ENCODE results near the gene CBX4. TPM values are rescaled to one million over a fixed set of nuclear protein-coding genes. Genes with fewer than 3 reads are reported as not detected.

CBX4 gene
- total and polyA plus RNA-seq, 2 of the 13 experiments (the other 11 are each of a cell fraction or from before 2014, with no cell fraction given) = 25.8 to 50.8 TPM

DNA sequence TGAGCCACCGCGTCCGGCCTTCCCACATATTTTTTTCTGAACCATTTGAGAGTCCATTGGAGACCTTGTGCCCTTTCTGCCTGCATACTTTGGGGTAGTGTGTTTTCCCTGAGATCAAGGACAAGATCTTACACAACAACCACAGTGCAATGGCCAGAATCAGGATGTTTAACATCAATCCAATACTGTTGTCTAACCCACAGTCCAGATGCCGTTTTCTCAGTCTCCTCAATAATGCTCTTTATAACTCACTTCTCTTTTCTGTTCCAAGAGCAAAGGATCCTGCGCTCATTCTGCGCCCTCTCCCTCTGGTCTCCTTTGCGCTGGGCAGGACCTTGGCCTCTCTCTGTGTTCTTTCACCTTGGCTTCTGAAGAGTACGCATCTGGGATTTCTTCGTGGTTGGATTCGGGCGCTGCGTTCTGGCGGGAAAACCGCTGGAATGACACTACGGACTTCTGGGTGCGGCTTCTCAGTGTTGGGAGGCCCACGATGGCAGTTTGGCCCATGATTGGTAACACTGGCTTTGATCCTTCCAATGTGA, 16.6 kb downstream of the CBX4 start (continued):
- TF ChIP-seq ZNF20 (CRISPR knock-in tag; IDR thresholded peaks at IDR 0.05) (no peak), ZNF564 (CRISPR knock-in tag; IDR thresholded peaks at IDR 0.05) (no peak), ZNF619 (CRISPR knock-in tag; IDR thresholded peaks at IDR 0.05) (no peak), TARDBP (CRISPR knock-in tag; IDR thresholded peaks at IDR 0.05) (peak; percentile 78; the same call in 1 of the 2 replicates), STAT5B (CRISPR knock-in tag; IDR thresholded peaks at IDR 0.05) (no peak), GTF3A (CRISPR knock-in tag; conservative IDR thresholded peaks at IDR 0.05) (no peak), FIP1L1 (IDR thresholded peaks at IDR 0.05; ENCODE audit: borderline replicate concordance, insufficient read depth, low read depth, low read length) (no peak), ZNF160 (CRISPR knock-in tag; IDR thresholded peaks at IDR 0.05) (peak; percentile 47; the same call in 1 of the 2 replicates), MXI1 (IDR thresholded peaks at IDR 0.05; ENCODE audit: borderline replicate concordance, low read depth, low read length) (no peak), SMAD3 (CRISPR knock-in tag; IDR thresholded peaks at IDR 0.05) (peak; percentile 89; the same call in 1 of the 2 replicates), ZNF282 (IDR thresholded peaks at IDR 0.05; ENCODE audit: partially characterized antibody) (no peak)
- TF ChIP-seq, protein P1, sequence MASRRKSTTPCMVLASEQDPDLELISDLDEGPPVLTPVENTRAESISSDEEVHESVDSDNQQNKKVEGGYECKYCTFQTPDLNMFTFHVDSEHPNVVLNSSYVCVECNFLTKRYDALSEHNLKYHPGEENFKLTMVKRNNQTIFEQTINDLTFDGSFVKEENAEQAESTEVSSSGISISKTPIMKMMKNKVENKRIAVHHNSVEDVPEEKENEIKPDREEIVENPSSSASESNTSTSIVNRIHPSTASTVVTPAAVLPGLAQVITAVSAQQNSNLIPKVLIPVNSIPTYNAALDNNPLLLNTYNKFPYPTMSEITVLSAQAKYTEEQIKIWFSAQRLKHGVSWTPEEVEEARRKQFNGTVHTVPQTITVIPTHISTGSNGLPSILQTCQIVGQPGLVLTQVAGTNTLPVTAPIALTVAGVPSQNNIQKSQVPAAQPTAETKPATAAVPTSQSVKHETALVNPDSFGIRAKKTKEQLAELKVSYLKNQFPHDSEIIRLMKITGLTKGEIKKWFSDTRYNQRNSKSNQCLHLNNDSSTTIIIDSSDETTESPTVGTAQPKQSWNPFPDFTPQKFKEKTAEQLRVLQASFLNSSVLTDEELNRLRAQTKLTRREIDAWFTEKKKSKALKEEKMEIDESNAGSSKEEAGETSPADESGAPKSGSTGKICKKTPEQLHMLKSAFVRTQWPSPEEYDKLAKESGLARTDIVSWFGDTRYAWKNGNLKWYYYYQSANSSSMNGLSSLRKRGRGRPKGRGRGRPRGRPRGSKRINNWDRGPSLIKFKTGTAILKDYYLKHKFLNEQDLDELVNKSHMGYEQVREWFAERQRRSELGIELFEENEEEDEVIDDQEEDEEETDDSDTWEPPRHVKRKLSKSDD (CRISPR knock-in tag; IDR thresholded peaks at IDR 0.05; ENCODE audit: low read depth) = 0 out of 2 replicates have a peak, but pooled peaks have one; percentile 46
- TF ChIP-seq, protein P2, sequence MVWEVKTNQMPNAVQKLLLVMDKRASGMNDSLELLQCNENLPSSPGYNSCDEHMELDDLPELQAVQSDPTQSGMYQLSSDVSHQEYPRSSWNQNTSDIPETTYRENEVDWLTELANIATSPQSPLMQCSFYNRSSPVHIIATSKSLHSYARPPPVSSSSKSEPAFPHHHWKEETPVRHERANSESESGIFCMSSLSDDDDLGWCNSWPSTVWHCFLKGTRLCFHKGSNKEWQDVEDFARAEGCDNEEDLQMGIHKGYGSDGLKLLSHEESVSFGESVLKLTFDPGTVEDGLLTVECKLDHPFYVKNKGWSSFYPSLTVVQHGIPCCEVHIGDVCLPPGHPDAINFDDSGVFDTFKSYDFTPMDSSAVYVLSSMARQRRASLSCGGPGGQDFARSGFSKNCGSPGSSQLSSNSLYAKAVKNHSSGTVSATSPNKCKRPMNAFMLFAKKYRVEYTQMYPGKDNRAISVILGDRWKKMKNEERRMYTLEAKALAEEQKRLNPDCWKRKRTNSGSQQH (CRISPR knock-in tag; IDR thresholded peaks at IDR 0.05; ENCODE audit: low read depth) = peak; percentile 85; the same call in 1 of the 2 replicates
- TF ChIP-seq, protein P3, sequence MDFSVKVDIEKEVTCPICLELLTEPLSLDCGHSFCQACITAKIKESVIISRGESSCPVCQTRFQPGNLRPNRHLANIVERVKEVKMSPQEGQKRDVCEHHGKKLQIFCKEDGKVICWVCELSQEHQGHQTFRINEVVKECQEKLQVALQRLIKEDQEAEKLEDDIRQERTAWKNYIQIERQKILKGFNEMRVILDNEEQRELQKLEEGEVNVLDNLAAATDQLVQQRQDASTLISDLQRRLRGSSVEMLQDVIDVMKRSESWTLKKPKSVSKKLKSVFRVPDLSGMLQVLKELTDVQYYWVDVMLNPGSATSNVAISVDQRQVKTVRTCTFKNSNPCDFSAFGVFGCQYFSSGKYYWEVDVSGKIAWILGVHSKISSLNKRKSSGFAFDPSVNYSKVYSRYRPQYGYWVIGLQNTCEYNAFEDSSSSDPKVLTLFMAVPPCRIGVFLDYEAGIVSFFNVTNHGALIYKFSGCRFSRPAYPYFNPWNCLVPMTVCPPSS (IDR thresholded peaks at IDR 0.05) = no peak
- TF ChIP-seq, protein P4, sequence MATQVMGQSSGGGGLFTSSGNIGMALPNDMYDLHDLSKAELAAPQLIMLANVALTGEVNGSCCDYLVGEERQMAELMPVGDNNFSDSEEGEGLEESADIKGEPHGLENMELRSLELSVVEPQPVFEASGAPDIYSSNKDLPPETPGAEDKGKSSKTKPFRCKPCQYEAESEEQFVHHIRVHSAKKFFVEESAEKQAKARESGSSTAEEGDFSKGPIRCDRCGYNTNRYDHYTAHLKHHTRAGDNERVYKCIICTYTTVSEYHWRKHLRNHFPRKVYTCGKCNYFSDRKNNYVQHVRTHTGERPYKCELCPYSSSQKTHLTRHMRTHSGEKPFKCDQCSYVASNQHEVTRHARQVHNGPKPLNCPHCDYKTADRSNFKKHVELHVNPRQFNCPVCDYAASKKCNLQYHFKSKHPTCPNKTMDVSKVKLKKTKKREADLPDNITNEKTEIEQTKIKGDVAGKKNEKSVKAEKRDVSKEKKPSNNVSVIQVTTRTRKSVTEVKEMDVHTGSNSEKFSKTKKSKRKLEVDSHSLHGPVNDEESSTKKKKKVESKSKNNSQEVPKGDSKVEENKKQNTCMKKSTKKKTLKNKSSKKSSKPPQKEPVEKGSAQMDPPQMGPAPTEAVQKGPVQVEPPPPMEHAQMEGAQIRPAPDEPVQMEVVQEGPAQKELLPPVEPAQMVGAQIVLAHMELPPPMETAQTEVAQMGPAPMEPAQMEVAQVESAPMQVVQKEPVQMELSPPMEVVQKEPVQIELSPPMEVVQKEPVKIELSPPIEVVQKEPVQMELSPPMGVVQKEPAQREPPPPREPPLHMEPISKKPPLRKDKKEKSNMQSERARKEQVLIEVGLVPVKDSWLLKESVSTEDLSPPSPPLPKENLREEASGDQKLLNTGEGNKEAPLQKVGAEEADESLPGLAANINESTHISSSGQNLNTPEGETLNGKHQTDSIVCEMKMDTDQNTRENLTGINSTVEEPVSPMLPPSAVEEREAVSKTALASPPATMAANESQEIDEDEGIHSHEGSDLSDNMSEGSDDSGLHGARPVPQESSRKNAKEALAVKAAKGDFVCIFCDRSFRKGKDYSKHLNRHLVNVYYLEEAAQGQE (IDR thresholded peaks at IDR 0.05; ENCODE audit: borderline replicate concordance in 1 of 2, low read depth in 1 of 2, low read length in 2 of 2) = no peak
- TF ChIP-seq, protein P5, sequence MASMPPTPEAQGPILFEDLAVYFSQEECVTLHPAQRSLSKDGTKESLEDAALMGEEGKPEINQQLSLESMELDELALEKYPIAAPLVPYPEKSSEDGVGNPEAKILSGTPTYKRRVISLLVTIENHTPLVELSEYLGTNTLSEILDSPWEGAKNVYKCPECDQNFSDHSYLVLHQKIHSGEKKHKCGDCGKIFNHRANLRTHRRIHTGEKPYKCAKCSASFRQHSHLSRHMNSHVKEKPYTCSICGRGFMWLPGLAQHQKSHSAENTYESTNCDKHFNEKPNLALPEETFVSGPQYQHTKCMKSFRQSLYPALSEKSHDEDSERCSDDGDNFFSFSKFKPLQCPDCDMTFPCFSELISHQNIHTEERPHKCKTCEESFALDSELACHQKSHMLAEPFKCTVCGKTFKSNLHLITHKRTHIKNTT (CRISPR knock-in tag; IDR thresholded peaks at IDR 0.05) = no peak
- TF ChIP-seq, protein P6, sequence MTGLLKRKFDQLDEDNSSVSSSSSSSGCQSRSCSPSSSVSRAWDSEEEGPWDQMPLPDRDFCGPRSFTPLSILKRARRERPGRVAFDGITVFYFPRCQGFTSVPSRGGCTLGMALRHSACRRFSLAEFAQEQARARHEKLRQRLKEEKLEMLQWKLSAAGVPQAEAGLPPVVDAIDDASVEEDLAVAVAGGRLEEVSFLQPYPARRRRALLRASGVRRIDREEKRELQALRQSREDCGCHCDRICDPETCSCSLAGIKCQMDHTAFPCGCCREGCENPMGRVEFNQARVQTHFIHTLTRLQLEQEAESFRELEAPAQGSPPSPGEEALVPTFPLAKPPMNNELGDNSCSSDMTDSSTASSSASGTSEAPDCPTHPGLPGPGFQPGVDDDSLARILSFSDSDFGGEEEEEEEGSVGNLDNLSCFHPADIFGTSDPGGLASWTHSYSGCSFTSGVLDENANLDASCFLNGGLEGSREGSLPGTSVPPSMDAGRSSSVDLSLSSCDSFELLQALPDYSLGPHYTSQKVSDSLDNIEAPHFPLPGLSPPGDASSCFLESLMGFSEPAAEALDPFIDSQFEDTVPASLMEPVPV (CRISPR knock-in tag; IDR thresholded peaks at IDR 0.05) = no peak
